ENCODE measurements around the gene SLC24A4. TPM values are rescaled to one million over a fixed set of nuclear protein-coding genes. Genes with fewer than 3 reads are reported as not detected.

The SLC24A4 gene
- polyA plus RNA-seq, 1 donor (not counting 4 experiments of a cell fraction or from before 2014, with no cell fraction given), result 0.10 TPM

- Histone ChIP-seq H3K9ac (ENCODE audit: control insufficient read depth, extremely low read depth, insufficient read depth, low read length) (no peak overlapping the region), H3K4me2 (ENCODE audit: control insufficient read depth, extremely low read depth, insufficient read depth, low read depth, low read length) (no peak overlapping the region)
These were observed 18.0 kb downstream of the SLC24A4 start for GRCh38 chr14:92340931-92341330.

DNA sequence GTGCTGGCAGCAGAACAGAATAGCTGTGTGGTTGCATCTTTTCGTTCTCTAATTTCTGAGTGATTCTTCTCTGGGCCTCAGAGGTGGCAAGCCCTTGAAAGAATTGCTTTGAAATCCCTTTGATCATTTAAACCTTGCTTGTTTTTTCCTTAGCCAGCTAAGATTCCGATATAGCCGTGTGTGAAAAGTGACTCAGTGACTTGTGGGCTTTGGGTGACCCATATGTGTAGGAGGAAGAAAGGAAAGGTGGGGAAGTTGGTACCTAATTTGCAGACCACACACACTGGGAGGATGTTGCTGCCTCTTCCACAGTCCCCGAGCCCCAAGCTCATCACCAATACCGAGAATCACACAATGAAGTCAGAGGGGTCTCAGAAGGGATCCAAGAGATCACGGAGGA, 18.8 kb downstream of the SLC24A4 start:
- Histone ChIP-seq H3K9me3 (ENCODE audit: control insufficient read depth, low read depth, low read length) (no peaks in the 10 kb centered on the region), H3K4me3 (ENCODE audit: control insufficient read depth in 2 of 3, extremely low read depth in 1 of 3, insufficient read depth in 2 of 3, low read depth in 1 of 3, low read length in 3 of 3) (no peak overlapping the region), H4K20me1 (ENCODE audit: control insufficient read depth, extremely low read depth, insufficient read depth, low read length) (no peaks in the 10 kb centered on the region), H3K27ac (ENCODE audit: control insufficient read depth, insufficient read depth, low read length) (no peak overlapping the region), H3K9me1 (ENCODE audit: control insufficient read depth, extremely low read depth, insufficient read depth, low read length) (no peaks in the 10 kb centered on the region), H3K79me2 (ENCODE audit: control insufficient read depth, insufficient read depth, low read length) (no peaks in the 10 kb centered on the region), H3K9ac (ENCODE audit: control insufficient read depth, extremely low read depth, insufficient read depth, low read length) (no peak overlapping the region), H3K36me3 (ENCODE audit: control insufficient read depth in 2 of 2, extremely low read depth in 1 of 2, insufficient read depth in 2 of 2, low read length in 2 of 2) (no peaks in the 10 kb centered on the region), H2AFZ (ENCODE audit: control insufficient read depth, low read length) (no peak overlapping the region), H3K4me2 (ENCODE audit: control insufficient read depth, extremely low read depth, insufficient read depth, low read depth, low read length) (no peak overlapping the region), H3K4me1 (ENCODE audit: control insufficient read depth, extremely low read depth, insufficient read depth, low read length) (no peaks in the 10 kb centered on the region), H3K27me3 (ENCODE audit: control insufficient read depth, extremely low read depth, insufficient read depth, low read length) (peaks cover 15% of the 10 kb centered on the region)
- dilution Hi-C loops (cut with MboI; ENCODE audit: extremely low pct_ligation_motif_present, low sequenced_read_pairs), result no loop called here
- DNase-seq (ENCODE audit: low read depth, low spot score) (no peak), FAIRE-seq (no peak)
- TF ChIP-seq, protein P1, sequence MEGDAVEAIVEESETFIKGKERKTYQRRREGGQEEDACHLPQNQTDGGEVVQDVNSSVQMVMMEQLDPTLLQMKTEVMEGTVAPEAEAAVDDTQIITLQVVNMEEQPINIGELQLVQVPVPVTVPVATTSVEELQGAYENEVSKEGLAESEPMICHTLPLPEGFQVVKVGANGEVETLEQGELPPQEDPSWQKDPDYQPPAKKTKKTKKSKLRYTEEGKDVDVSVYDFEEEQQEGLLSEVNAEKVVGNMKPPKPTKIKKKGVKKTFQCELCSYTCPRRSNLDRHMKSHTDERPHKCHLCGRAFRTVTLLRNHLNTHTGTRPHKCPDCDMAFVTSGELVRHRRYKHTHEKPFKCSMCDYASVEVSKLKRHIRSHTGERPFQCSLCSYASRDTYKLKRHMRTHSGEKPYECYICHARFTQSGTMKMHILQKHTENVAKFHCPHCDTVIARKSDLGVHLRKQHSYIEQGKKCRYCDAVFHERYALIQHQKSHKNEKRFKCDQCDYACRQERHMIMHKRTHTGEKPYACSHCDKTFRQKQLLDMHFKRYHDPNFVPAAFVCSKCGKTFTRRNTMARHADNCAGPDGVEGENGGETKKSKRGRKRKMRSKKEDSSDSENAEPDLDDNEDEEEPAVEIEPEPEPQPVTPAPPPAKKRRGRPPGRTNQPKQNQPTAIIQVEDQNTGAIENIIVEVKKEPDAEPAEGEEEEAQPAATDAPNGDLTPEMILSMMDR (optimal IDR thresholded peaks at IDR 0.05 in 1 of 3, IDR thresholded peaks at IDR 0.05 in 1 of 3, conservative IDR thresholded peaks at IDR 0.05 in 1 of 3; ENCODE audit: extremely low read depth in 1 of 3, insufficient read depth in 2 of 3, low read length in 3 of 3), result no peak
- no peak for TF ChIP-seq EZH2 (IDR thresholded peaks at IDR 0.05; ENCODE audit: low read length)

More at GRCh38 chr14:92340931-92341330, 18.0 kb downstream of the SLC24A4 start:
- peaks cover 19% of the 10 kb centered on the region for H3K27me3 ChIP-seq (ENCODE audit: control insufficient read depth, extremely low read depth, insufficient read depth, low read length)
- no peaks in the 10 kb centered on the region for H3K36me3 ChIP-seq (ENCODE audit: control insufficient read depth in 2 of 2, extremely low read depth in 1 of 2, insufficient read depth in 2 of 2, low read length in 2 of 2)
- FAIRE-seq (no peak), DNase-seq (ENCODE audit: low read depth, low spot score) (no peak)
- no peaks in the 10 kb centered on the region for H4K20me1 ChIP-seq (ENCODE audit: control insufficient read depth, extremely low read depth, insufficient read depth, low read length)
- H3K4me1 ChIP-seq (ENCODE audit: control insufficient read depth, extremely low read depth, insufficient read depth, low read length), result no peaks in the 10 kb centered on the region
- H3K9me3 ChIP-seq (ENCODE audit: control insufficient read depth, low read depth, low read length), result no peaks in the 10 kb centered on the region
- H3K79me2 ChIP-seq (ENCODE audit: control insufficient read depth, insufficient read depth, low read length), result no peaks in the 10 kb centered on the region
- H3K4me3 ChIP-seq (ENCODE audit: control insufficient read depth in 2 of 3, extremely low read depth in 1 of 3, insufficient read depth in 2 of 3, low read depth in 1 of 3, low read length in 3 of 3), result no peak overlapping the region
- no peak for TF ChIP-seq EZH2 (IDR thresholded peaks at IDR 0.05; ENCODE audit: low read length)
- TF ChIP-seq, protein P1 (optimal IDR thresholded peaks at IDR 0.05 in 1 of 3, IDR thresholded peaks at IDR 0.05 in 1 of 3, conservative IDR thresholded peaks at IDR 0.05 in 1 of 3; ENCODE audit: extremely low read depth in 1 of 3, insufficient read depth in 2 of 3, low read length in 3 of 3), result no peak
- no peak overlapping the region for H3K27ac ChIP-seq (ENCODE audit: control insufficient read depth, insufficient read depth, low read length)
- no peaks in the 10 kb centered on the region for H3K9me1 ChIP-seq (ENCODE audit: control insufficient read depth, extremely low read depth, insufficient read depth, low read length)
- dilution Hi-C loops (cut with MboI; ENCODE audit: extremely low pct_ligation_motif_present, low sequenced_read_pairs), result no loop called here
- no peak overlapping the region for H2AFZ ChIP-seq (ENCODE audit: control insufficient read depth, low read length)
